Amniotic epithelial cell (primary cell): ENCODE results near the gene MRPL19.

Experiments used
- DNase-seq: peaks from one replicate; pipeline ENCODE4 v3.0.0-alpha.2; 2010; ENCODE audit warnings: low read depth

The MRPL19 gene

GRCh38 chr2:75646583-75647425 lies at the start of gene MRPL19:
TSS of gene MRPL19 (plus strand) at chr2:75646783. CDS start at chr2:75646808, 25 bp downstream.
- DNase-seq, result peak; percentile 92

GRCh38 chr2:75596784-75597183 lies 49.8 kb upstream of the MRPL19 start:
- DNase-seq, result no peak

GRCh38 chr2:75597949-75598348 lies 48.6 kb upstream of the MRPL19 start:
- DNase-seq, result no peak

GRCh38 chr2:75598589-75599155 lies 47.9 kb upstream of the MRPL19 start:
- no peak for DNase-seq

- DNase-seq, result no peak
Measured at GRCh38 chr2:75600461-75601011, 46.0 kb upstream of the MRPL19 start.

- DNase-seq, result peak; percentile 42
Measured at GRCh38 chr2:75602724-75603342, 43.8 kb upstream of the MRPL19 start.

- no peak for DNase-seq
Measured at GRCh38 chr2:75603477-75603876, 43.1 kb upstream of the MRPL19 start.

- no peak for DNase-seq
Measured at GRCh38 chr2:75604484-75604883, 42.1 kb upstream of the MRPL19 start.

GRCh38 chr2:75605770-75606529 lies 40.6 kb upstream of the MRPL19 start:
- DNase-seq, result peak; percentile 60

GRCh38 chr2:75606761-75607399 lies 39.7 kb upstream of the MRPL19 start:
- DNase-seq, result peak; percentile 68

- DNase-seq, result no peak
Measured at GRCh38 chr2:75607400-75607798, 39.2 kb upstream of the MRPL19 start.

- DNase-seq, result no peak
Measured at GRCh38 chr2:75607988-75608683, 38.4 kb upstream of the MRPL19 start.

GRCh38 chr2:75608684-75609333 lies 37.8 kb upstream of the MRPL19 start:
- peak; percentile 20 for DNase-seq

GRCh38 chr2:75609334-75609689 lies 37.3 kb upstream of the MRPL19 start:
- DNase-seq, result no peak

GRCh38 chr2:75609937-75610508 lies 36.6 kb upstream of the MRPL19 start:
- DNase-seq, result no peak

GRCh38 chr2:75610671-75611070 lies 35.9 kb upstream of the MRPL19 start:
- DNase-seq, result no peak

GRCh38 chr2:75612108-75612861 lies 34.3 kb upstream of the MRPL19 start:
- DNase-seq, result no peak

- no peak for DNase-seq
Measured at GRCh38 chr2:75612862-75613243, 33.7 kb upstream of the MRPL19 start.

GRCh38 chr2:75614162-75614651 lies 32.4 kb upstream of the MRPL19 start:
- peak; percentile 44 for DNase-seq
